Ramos (cell line): ENCODE data around the gene E2F7.

Experiments used
- in situ Hi-C: fragments of 300-500 bp; cut with MboI; formaldehyde crosslinking; loops from one replicate; pipeline ENCODE4 v1.14.3; 2022; ENCODE audit warnings: low sequenced_read_pairs; ENCODE audit not compliant: unreplicated experiment

E2F7 gene

DNA sequence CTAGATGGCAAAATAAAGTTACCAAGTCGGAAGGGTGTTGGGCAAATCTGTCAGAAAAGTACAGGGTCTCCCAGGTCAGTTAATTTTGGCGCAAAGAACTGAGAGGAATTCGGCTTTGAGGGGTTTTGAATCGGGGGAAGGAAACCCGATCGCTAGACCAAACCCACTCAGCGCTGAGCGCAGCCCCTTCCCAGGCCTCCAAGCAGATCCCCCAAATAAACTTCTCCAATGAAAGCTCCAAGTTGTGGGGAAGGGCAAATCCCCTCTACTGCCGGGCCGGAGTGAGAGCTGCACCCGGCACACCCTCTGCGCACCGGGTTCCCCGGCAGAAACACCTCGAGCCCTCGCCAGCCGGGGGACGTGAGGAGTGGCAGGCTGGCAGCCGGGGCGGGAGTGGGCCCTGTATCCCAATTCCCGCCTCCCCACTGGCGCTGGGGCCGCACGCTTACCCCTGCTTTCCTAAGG lies 441 bp downstream of the E2F7 start:
- in situ Hi-C loops: no loop called here

DNA sequence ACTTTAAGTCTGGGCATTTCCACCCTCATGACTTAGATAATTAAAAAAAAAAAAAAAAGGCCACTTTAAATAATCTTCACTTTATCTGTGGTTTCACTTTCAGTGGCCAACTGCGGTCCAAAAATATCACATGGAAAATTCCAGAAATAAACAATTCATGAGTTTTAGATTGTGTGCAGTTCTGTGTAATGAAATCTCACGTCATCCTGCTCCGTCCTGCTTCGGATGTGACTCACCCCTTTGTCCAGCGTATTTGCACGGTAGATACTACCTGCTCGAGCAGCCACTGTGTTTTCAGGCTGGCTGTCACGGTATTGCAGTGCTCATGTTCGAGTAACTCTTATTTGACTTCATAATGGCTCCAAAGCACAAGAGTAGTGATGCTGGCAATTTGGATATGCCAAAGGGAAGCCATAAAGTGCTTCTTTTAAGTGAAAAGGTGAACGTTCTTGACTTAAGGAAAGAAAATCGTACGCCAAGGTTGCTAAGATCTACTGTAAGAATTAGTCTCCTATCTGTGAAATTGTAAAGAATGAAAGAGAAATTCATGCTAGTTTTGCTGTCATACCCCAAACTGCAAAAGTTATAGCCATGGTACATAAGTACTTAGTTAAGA lies 2.4 kb downstream of the E2F7 start:
- in situ Hi-C loops: no loop called here

DNA sequence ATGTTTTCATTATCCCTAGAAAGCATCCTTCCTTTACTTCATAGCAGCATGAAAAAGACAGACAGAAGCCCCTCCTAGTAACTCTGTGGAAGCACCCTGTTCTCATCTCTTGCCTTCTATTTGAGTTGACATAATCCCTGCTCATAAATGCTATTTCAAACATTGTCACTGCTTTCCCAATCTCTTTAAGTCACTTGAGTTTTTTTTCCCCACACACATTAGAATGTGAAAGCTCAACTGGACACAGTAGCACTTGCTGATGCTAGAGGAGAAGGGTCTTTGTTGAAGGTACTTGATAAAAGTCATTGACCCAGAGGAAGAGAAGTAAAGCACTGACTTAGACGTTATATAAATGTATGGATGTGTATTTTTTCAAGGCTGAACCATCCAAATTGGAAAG lies 3.0 kb downstream of the E2F7 start:
- in situ Hi-C loops: no loop called here

DNA sequence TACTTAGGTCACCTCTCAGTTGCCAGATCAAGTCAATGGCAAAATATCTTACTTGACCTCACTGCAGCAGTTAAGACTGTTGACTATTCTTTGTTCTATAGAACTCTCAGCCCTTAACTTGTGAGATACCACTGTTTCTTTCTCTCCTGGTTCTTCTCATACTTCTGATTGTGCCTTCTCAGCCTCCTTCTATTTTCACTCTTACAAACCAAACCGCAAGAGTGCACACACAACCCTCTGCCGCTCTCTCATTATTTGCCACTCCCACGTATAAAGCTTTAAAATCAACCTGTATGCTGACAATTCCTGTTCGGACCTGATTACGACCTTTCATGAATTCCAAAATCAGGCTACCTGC lies 4.5 kb downstream of the E2F7 start:
- in situ Hi-C loops: no loop called here

DNA sequence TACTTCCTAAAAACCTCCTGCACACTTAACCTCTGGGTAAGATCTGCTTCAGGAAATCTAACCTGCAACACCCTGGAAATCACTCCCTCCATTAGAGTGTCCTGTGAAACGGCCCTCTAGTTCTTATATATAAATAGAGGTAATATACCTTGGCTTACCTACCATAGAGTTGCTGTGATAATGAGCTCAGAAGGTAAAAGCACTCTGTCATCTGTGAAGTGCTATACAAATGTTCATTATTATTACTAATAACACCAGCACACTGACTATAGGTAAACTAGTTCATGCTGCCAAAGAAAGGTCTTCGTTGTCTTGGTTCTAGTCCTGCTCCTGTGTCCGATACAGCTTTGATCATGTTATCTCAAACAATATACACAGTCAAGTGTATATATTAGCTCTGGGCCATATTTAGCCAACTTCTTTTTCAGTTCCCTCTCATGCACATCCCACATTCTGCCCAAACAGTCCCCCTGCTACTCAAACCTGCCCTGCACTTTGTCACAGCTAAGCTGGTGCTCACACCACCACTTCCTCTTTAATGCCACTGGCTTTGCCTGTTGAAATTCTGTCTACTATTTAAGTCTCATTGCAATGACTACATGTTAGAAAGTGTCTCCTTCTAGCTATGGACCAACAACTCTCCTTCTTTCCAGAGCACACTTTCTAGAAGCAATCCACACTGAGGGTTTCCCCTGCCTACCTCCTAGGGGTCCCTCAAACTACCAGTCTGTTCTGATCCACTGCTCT lies 5.1 kb downstream of the E2F7 start:
- in situ Hi-C loops: no loop called here

DNA sequence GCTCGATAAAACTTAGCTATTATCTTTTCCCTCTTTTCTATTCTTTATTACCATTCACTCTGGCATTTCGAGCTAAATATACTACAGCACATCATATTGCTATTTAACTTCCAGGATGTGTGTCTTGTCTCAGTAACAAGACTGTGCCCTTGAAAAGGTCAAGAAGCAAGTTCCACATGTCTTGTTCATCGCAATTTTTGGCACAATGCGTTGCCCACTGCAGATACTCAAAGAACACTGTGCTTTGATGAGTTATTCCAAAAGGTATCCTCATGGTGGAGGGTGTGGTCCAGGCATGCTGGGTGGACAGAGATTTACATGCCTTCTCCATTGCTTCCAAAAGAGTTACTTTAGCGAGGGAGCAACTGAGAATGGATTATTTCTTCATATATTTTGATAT lies 6.6 kb downstream of the E2F7 start:
- in situ Hi-C loops: no loop called here

DNA sequence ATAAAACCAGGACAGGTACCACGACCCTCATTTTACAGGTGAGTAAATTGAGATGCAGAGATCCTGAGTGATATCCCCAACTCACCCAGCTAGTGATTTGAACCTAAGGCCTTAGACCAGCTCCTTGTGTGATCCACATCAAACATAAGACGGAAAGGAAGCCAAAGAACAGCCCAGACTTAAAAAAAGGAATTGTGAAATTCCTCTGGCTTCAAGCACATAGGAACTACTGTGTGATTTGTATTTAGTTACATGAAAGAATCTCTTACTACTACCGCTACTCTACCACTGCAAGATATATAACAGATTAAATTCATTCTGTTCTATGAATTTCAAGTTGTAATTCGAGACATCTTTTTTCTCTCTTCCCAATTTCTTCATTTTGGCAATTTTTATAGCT lies 10.5 kb downstream of the E2F7 start:
- in situ Hi-C loops: no loop called here

DNA sequence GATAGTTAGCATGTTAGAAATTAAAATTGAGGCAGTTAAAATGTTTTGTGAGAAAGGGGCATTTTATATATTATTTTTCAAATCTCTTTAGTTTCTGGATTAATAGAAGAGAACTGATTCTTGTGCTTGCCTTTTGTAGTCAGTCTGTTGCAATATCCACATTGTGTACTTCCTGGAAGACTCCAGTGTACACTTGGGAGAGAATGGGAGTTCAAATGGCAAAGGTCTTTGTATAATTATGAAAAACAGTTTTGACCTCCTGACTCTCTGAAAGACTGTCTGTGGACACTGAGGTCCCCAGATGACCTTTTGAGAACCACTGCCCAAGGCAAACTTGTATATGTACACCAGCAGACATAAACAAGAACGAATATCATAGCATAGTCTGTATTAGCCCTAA lies 12.1 kb downstream of the E2F7 start:
- in situ Hi-C loops: no loop called here

DNA sequence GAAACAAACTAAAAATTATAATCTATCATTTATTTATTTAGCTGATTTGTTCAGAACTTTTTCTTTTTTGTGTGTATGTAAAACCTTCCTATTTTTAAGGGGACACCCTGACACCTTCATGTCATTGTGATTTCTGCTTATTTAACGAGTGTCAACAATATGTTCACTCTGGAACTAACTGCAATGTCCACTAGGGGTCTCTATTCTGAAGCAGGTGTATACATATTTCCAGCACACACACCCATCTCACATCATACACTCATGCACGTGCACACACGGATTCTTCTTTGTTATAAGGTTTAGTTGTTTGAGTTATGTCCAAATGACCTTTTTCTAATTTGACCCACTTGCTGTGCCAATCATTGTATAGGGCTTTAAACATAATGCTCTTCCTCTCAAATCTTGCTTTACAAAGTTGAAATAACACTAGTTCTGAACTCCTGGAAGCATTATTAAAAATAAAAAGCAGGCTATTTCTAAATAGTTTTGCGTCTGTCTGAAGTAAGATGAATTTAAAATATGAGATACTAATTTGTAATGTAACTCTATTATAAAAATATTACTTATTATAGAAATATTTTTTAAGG lies 15.5 kb downstream of the E2F7 start:
- in situ Hi-C loops: no loop called here

DNA sequence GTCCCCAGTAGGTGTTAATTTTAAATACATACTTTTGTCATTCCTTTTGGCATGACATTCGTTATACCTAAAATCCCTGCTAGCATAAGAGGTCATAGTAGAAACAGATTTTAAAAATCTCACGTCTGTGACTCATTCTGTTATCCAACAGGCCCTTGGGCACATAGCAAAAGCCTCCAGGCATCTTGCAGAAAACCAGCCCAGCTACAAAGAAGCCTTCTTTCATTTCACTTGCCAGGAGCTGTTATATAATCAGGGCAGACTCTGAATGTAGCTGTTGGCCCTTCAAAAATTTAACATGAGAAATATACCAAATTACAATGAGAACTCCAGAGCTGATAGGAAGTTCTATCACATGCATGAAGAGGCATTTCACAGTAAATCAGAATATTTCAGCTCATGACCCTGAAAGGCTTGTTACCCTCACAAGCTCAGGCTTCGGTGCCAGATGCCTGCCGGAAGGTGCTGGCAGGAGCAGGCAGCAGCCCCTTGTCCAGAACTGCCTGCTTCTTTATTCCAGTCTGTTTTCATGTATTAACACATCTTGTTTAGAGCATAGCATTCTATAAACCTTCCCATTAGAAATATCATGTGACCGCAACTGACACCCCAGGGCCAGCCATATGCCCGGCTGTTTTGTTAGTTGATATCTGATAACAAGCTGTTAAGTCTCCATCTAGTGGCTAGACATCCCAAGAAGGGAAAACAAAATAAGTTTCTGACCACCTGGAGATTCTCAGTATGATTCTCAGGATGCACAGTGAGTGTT lies 17.8 kb downstream of the E2F7 start:
- in situ Hi-C loops: no loop called here

DNA sequence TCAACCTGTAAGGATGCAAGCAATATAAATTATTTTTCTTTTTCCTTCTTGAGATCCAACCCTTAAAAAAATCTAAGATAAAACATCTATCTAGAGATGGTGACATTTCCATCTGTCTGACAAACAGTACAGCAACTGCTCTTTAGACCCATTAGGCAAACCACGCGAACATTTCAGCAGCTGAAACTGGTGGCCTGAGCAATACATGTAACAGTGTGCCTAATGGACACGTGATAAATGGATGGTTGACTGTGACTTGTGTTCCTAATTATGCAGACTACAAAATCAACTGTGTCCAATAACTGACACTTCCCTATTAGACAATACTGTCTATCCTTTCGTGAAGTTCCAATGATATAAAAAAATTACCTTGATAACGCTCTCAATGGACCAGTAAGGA lies 18.9 kb downstream of the E2F7 start:
- in situ Hi-C loops: no loop called here

DNA sequence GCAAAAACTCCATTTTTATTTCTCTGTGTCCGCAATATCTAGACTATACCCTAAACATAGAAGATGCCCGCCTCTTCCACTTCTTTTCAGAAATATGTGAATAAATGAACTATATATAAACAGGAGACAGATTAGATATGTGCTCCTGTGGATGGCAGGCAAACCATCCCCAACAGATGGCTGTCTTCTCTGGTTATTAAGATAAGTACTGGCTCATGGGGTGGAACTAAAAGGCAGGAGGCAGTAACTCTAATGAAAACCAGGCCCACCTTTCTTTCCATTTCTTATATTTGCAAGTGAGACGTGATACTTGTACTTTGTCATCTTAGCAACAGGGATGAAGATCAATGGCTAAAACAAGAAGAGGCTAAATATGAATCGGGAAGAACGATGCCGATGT lies 20.2 kb downstream of the E2F7 start:
- in situ Hi-C loops: no loop called here

DNA sequence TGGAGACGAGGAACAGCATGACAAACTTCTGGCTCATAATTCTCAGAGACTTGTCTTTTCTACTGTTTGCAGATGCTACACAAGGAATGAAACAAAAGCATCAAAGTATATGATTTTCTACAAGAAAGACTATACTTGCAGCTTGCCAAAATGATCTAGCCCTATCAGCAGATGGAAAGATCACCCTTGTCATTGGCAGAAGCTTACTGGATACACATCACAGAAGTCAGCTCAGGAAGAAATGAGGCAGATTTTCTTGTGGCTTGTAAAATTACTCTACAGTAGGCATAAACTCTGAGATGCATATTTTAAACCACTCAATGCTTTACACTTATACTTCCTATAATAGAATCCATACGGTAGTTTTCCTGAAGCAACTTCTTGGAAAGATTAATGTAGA lies 20.6 kb downstream of the E2F7 start:
- in situ Hi-C loops: no loop called here

DNA sequence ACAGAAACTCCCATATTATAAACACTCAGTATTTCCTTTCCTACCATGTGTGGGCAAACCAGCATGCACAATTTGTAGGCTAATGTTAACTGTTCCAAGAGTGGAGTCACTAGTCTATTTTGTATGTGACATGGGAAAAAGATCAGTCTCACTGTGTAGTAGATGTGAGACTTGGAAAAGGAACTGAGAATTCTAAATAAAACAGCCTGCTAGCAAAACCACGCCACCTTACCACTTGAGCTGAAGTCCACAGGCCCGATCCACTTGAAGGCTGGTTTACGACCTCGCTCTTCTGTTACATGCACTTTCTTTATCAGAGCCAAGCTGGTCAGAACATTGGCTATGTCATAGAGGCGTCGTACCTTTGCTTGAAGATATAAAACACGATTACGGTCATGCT lies 22.5 kb downstream of the E2F7 start:
- in situ Hi-C loops: no loop called here

DNA sequence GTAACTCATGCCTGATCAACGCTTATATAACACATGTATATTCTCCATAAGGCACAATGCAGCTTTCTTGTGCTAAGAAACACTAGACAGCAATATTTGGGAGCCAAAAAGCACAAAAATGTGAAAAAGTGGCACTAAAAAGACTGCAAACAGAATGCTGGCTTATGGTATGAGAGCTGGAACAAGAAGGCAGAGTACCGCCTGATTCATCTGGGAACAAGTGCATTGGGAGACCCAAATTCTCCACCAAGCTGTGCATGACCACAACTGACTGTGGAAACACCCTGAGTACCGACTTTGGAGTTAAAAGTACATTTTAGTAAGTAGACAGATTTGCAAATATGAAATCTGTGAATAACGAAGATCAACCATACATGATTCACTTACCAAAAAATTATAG lies 25.1 kb downstream of the E2F7 start:
- in situ Hi-C loops: no loop called here

DNA sequence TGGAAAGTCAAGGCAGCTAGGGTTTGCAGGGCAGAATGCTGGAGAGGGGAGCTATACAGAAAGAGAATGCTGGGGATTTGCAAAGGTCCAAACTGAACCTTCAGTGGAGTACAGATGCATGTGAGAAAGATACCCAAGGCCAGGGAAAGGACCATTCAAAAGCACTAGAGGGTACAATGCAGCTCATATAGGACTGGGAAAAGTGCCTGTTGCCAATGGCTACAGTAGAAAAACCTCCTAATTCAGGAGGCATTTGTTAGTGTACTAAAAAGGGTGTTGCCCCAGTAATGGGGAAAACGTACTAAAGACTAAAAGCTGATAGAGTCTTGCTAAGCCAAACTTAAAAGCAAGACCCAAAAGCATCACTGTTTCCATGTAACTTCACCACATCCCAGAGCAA lies 30.1 kb downstream of the E2F7 start:
- in situ Hi-C loops: no loop called here

DNA sequence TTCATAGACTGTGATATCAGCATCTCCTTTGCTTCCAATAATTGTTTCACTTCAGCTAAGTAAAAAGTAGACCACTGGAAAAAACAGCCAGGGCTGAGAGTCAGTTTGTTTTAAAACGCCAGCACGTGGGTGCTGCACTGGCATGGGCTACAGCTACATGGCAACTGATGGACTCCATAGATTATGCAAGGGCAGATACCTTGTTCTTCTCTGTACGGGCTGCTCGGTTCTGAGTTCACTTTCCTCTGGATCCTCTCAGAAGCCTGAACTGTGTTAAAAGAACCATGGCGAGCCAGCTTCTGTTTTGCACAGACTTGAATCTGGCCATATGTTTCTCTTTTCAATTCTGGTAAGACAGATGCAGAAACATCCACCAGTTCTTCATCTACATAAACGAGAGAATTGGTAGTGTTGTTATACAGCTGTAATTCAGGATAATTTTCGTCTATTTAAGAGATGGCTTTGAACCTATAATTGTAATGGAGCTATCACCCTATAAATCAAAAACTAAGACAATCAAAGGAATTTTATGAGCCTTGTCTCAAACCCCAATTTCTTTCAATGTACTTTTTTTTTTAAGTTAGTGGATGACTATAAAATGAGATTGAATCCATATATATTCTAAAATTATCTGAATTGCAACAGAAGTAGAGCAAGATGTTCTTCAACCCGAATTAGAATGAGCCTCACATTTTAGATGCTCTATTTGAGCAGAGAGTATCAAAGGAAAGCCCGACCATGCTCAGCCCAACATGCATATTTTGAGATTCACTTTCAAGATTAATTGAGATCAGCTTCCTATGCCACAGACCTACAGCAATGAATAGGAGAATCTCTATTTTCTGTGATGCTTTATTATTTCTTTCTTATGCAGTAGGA lies 31.5 kb downstream of the E2F7 start:
- in situ Hi-C loops: no loop called here

DNA sequence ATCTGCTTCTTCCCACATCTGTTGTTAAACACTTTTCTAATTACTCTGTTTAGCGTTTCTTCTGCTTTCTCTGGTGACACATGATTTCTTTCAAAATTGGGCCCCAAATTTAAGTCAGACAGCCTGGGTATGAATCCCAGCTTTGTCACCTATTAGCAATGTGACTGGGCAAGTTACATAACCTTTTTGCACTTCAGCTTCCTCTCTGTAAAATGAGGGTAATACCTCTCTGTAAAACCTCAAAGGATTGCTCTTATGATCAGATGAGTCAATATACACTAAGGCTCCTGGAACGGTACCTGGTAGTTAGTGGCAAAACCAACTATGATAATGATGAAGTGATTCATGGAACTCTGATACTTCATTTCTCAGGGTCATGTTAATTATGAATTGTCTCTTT lies 33.0 kb downstream of the E2F7 start:
- in situ Hi-C loops: no loop called here

DNA sequence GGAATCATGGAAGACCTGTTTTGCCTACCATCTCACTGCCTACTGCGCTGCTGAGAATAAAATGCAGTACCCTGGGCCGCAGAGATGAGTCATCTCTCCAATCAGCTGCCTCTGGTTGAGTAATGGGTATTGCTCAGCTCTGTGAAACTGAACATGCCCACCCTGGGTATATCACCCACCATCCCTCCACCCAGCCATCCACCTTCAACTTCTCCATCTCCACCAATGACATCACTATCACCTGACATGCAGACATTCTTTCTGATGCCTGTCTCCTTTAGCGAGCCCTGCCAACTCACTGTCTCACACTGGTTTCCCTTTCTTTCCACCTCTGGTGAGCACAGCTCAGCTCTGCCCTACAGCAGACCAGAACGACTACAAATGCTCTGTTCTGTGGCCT lies 33.6 kb downstream of the E2F7 start:
- in situ Hi-C loops: no loop called here

DNA sequence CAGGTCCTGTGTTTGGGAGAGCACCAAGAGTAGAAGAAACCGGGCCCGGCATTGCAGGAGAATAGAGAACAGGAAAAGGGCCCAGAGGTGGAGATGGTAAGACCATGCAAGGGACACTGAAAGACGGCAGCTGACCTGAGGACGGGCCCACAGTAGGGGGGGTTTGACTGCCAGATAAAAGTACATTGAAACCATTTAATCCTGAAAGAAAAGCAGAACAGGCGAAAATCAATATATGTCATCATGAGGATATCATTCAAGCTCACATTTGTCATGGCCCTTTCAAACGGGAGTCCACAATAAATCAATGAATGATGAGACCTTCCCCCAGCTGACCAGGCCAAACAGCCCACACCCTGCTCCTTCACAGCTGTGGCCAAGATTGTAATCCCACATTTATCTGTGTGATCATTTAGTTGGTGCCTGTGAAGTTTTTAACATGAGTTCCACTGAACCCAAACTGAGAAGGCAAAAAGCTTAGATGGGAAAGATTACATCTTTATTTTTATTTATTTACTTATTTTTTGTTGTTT lies 39.5 kb downstream of the E2F7 start:
- in situ Hi-C loops: no loop called here
